ENCODE results near the gene PHKA1.

PHKA1 gene

DNA sequence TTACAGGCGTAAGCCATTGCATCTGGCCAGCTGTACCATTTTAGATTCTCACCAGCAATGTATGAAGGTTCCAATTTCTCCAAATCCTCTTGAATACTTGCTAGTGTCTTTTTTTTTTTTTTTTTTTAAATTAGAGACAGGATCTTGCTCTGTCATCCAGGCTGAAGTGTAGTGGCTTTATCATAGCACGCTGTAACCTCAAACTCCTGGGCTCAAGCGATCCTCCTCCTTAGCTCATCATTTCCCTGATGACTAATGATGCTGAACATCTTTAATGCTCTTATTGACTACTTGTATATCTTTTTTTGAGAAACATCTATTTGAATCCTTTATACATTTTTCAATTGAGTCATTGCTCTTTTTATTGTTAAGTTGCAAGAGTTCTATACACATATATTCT is 181.7 kb downstream of the PHKA1 start:
- TF ChIP-seq, protein P1, sequence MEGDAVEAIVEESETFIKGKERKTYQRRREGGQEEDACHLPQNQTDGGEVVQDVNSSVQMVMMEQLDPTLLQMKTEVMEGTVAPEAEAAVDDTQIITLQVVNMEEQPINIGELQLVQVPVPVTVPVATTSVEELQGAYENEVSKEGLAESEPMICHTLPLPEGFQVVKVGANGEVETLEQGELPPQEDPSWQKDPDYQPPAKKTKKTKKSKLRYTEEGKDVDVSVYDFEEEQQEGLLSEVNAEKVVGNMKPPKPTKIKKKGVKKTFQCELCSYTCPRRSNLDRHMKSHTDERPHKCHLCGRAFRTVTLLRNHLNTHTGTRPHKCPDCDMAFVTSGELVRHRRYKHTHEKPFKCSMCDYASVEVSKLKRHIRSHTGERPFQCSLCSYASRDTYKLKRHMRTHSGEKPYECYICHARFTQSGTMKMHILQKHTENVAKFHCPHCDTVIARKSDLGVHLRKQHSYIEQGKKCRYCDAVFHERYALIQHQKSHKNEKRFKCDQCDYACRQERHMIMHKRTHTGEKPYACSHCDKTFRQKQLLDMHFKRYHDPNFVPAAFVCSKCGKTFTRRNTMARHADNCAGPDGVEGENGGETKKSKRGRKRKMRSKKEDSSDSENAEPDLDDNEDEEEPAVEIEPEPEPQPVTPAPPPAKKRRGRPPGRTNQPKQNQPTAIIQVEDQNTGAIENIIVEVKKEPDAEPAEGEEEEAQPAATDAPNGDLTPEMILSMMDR (IDR thresholded peaks at IDR 0.05; ENCODE audit: insufficient read depth, low read length, poor library complexity, severe bottlenecking), result no peak
- no peaks in the 10 kb centered on the region for H3K36me3 ChIP-seq (ENCODE audit: control insufficient read depth, insufficient read depth, low read length)
- no peaks in the 10 kb centered on the region for H3K27me3 ChIP-seq (replicated peaks; ENCODE audit: control insufficient read depth, insufficient read depth, low read length)
- no peak for DNase-seq (ENCODE audit: extremely low read depth, insufficient read length)
- no peak overlapping the region for H3K4me3 ChIP-seq (replicated peaks; ENCODE audit: low read depth, low read length)

Measured in GM06990 (cell line).